GM19452 (cell line): Measurements from ENCODE around the gene RNASE7.

Experiments
- ATAC-seq: cut with Tn5 transposase; IDR thresholded peaks from one replicate; pipeline ENCODE4 v1.9.1; 2021; ENCODE audit not compliant: unreplicated experiment

RNASE7 gene

GRCh38 chr14:21042918-21043317, 756 bp downstream of the RNASE7 start:
- ATAC-seq = no peak

DNA sequence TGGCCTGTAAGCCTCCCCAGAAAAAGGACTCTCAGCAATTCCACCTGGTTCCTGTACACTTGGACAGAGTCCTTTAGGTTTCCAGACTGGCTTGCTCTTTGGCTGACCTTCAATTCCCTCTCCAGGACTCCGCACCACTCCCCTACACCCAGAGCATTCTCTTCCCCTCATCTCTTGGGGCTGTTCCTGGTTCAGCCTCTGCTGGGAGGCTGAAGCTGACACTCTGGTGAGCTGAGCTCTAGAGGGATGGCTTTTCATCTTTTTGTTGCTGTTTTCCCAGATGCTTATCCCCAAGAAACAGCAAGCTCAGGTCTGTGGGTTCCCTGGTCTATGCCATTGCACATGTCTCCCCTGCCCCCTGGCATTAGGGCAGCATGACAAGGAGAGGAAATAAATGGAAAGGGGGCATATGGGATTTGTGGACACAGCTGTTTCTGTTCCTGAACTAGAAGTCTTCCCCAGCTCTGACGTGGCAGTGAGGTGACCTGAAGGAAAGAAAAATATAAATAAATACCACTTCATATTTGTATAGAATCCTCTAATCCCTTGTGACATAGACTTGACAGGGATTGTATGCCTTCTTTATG, 1.3 kb downstream of the RNASE7 start:
- ATAC-seq = no peak

GRCh38 chr14:21043974-21044618, 1.9 kb downstream of the RNASE7 start:
- ATAC-seq = no peak

DNA sequence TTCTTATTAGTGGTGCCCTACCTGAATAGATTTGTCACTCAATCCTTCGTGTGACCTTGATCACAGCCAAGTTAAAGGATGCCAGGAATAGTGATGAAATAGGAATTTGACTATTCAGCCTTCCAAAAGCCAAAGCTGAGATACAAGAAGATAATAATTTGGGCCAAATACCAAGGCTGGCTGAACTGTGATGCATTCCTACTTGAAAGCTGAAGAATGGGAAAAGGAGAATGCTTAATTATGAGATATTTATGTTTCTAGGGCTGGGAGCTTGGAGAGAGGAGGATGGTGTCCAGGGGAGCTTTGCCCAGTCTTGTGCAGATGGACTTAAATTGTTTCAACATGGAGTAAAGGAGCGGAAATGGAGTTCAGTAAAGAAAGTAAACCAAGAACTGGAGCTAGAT, 5.2 kb downstream of the RNASE7 start:
- no peak for ATAC-seq

GRCh38 chr14:21048638-21049037, 6.5 kb downstream of the RNASE7 start:
- ATAC-seq = no peak

DNA sequence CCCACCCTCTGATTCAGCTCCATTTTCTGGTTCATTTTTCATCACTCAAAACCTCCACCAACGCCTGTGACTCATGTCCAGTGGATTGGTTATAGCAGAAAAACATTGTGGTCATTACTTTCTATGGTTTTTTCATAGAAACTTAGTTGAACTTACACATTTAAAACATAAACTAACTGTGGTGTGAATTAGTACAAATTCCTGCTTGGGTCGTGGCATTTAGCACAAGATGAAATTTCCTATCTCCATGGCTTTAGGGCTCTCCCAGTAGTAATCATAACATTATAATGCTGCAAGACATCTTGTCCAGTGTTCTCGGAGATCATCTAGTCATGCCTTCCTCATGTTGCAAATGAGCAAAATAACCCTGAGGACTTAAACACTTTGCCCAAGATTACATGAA, 7.1 kb downstream of the RNASE7 start:
- no peak for ATAC-seq

DNA sequence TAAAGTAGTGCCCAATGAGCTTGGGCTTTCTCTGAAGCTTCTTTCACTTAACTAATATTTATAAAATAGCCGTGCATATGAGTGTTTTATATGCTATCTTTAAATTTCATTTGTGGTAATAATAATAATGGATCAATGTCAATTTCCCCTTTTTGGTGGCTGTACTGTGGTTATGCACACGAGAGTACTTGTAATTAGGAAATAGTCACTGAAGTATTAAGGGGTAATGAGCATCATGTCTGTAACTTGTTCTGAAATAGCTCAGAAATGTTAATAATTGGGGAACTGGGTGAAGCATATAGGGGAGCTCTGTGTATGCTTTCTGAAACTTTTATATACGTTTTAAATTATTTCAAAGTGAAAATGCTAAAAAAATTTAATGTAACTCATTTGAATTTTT, 8.4 kb downstream of the RNASE7 start:
- no peak for ATAC-seq

- no peak for ATAC-seq
These were observed 11.3 kb downstream of the RNASE7 start for GRCh38 chr14:21053184-21054122.

- ATAC-seq = no peak
These were observed 12.1 kb downstream of the RNASE7 start for GRCh38 chr14:21054123-21054767.

- ATAC-seq = no peak
These were observed 12.6 kb downstream of the RNASE7 start for GRCh38 chr14:21054768-21055145.

DNA sequence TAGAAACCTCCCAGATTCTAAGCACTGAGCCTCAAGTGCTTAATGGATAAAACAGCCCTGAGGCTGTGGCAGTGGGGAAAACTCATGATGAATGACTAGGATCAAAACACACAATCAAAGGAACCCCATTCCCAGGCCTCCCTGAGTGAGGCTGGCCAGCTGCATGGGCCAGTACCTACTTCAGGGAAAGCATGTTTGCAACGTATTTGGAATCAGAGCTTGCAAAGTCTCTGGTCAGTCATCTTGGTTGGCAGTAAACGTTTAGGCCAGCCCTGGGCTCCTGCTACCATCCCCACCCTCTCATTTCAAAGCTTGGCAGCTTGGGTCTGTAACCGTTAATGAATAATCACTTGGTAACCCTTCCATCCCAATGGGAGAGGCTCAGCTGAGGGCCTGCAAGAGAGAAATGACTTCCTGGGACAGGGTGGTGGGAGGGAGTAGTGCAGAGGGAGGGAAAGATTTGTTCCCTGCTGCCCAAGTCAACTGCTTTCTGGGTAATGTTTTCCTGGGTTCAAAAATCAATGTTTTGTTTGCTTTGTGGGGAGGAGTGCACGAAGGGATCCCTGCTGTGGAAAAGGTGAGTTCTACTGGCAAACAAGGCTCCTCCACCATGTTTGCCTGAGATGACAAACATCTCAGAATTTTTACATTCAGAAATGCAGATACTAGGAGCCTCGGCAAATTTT, 13.4 kb downstream of the RNASE7 start:
- no peak for ATAC-seq

DNA sequence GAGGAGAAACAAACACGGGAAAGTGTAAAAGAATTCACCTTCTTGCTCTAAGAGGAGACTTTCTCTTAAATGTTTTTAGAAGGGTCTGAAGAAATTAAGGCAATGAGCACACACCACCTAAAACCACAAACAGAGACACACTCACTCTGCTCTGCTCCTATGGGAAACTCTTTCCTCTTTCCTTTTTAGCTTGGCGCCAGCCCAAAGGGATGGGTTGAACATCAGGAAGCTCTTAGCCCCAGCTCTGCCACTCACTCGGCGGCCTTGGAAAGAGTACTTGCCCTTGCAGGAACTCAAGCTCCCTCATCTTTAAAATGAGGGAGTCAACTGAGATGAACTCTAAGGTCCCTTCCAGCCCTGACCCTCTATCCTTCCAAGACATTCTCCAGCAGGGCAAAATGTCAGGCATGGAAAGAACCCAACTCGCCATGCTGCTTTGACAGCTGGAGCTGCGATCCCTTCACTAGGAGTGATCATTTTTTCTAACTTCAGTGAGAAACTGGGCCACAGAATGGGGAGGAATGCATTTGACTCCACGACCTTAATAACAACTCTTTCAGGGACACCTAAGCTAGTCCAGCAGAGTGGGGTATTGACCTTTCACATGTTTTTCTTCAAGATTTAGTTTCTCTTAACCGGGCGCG, 14.5 kb downstream of the RNASE7 start:
- no peak for ATAC-seq

- no peak for ATAC-seq
These were observed 15.9 kb downstream of the RNASE7 start, which contains the start of gene RNASE8 for GRCh38 chr14:21057803-21058675. Gene RNASE8, plus strand, starts transcription at chr14:21057822. Its CDS starts 71 bp downstream, at chr14:21057893.

GRCh38 chr14:21058903-21059302, 16.7 kb downstream of the RNASE7 start:
- ATAC-seq = no peak

DNA sequence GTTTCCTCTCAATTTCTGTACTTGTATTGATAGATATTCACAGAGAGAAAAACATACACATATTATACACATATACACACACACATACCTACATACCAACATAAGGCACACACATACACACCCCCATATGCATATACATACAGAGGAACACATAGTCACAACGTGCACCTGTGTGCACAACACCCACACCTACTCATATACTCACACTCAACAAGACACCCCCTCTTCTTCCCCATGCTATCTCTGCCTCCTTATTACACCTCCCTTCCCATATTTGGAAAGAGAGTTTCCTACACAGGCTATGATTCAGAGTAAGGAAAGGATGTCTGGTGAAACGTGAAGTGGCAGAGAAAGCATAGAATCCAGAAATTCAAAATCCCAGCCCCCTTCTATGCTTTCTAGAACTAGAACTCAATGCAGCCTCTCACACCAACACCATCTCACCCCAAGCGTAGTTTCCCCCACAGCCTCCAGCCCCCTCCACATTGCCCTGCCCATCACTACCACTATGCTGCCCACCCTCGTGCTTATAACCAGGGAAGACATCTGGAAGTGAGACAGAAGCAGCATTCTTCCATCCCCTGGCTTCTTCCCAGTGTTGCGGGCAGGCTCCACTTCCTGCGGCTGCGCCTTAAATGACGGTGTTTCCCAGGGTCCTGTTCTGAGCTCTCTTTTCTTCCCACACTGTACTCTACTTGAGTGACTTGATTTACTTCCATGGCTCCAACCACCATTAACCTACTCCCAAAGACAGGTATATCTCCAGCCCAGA, 17.9 kb downstream of the RNASE7 start:
- ATAC-seq = no peak

DNA sequence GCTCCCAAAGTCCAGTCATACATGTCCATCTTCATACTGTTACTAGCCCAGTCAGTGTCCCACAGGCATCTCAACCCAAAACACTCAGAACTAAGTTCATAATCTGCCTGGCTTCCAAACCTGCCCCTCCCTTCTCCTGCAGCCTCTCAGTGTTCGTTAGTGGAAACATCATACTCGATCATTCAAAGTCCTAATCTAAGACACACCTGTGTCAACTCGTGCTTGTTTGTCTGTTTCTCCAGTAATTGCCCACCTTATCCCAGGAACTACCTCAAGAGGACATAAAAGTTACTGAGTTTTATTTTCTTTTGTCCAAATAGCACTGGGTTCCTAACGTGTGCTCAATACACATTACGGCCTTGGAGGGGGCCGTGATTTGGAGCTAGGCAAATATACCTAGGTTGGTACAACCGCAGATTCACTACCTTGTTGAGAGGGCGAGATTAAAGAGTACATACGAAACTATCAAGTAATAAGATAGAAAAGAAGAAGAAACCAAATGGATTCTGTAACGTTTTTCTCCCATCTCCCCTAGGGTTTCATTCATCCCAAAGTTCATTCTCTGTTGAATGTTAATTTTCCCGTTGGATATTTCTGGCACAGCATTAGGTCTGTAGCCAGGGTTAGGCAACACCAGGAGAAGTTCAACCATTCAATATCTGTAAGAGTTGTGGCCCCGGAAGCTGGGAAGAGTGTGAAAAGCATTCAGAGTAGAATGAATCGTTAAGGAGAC, 18.6 kb downstream of the RNASE7 start:
- ATAC-seq = no peak

GRCh38 chr14:21061347-21061668, 19.1 kb downstream of the RNASE7 start:
- ATAC-seq = no peak

GRCh38 chr14:21063479-21063878, 21.3 kb downstream of the RNASE7 start:
- no peak for ATAC-seq
